Measurements from ENCODE around the gene GRIN2B. TPM values are rescaled to one million over a fixed set of nuclear protein-coding genes. Genes with fewer than 3 reads are reported as not detected.

Gene GRIN2B
- total RNA-seq, 1 donor from 2014 or later = under 0.01 TPM

GRCh38 chr12:13942826-13943225 is 38.6 kb downstream of the GRIN2B start:
- Histone ChIP-seq H3K27ac (ENCODE audit: low read depth, low read length) (no peak overlapping the region), H3K9ac (ENCODE audit: low read depth in 1 of 3, low read length in 3 of 3) (no peak overlapping the region), H3K36me3 (ENCODE audit: control insufficient read depth in 3 of 3, insufficient read depth in 3 of 3, low read length in 3 of 3) (no peaks in the 10 kb centered on the region), H3K27me3 (ENCODE audit: control insufficient read depth in 3 of 3, insufficient read depth in 3 of 3, low read length in 3 of 3) (no peaks in the 10 kb centered on the region), H3K4me1 (ENCODE audit: control insufficient read depth in 3 of 3, insufficient read depth in 3 of 3, low read length in 3 of 3) (no peaks in the 10 kb centered on the region), H3K9me3 (ENCODE audit: control insufficient read depth in 3 of 3, low read length in 3 of 3) (no peaks in the 10 kb centered on the region), H3K4me3 (ENCODE audit: low read length in 3 of 3) (no peak overlapping the region)

- Histone ChIP-seq H3K27me3 (ENCODE audit: control insufficient read depth in 3 of 3, insufficient read depth in 3 of 3, low read length in 3 of 3) (no peaks in the 10 kb centered on the region), H3K4me3 (ENCODE audit: low read length in 3 of 3) (no peak overlapping the region), H3K36me3 (ENCODE audit: control insufficient read depth in 3 of 3, insufficient read depth in 3 of 3, low read length in 3 of 3) (no peaks in the 10 kb centered on the region), H3K9me3 (ENCODE audit: control insufficient read depth in 3 of 3, low read length in 3 of 3) (no peaks in the 10 kb centered on the region), H3K27ac (ENCODE audit: low read depth, low read length) (no peak overlapping the region), H3K9ac (ENCODE audit: low read depth in 1 of 3, low read length in 3 of 3) (no peak overlapping the region), H3K4me1 (ENCODE audit: control insufficient read depth in 3 of 3, insufficient read depth in 3 of 3, low read length in 3 of 3) (no peaks in the 10 kb centered on the region)
Observed at GRCh38 chr12:13941258-13942249, 39.8 kb downstream of the GRIN2B start.

GRCh38 chr12:13940335-13940865 is 41.0 kb downstream of the GRIN2B start:
- Histone ChIP-seq H3K4me1 (ENCODE audit: control insufficient read depth in 3 of 3, insufficient read depth in 3 of 3, low read length in 3 of 3) (no peaks in the 10 kb centered on the region), H3K27ac (ENCODE audit: low read depth, low read length) (no peak overlapping the region), H3K9me3 (ENCODE audit: control insufficient read depth in 3 of 3, low read length in 3 of 3) (peaks cover 0 to 2% (median 0%) of the 10 kb centered on the region in 3 donors), H3K27me3 (ENCODE audit: control insufficient read depth in 3 of 3, insufficient read depth in 3 of 3, low read length in 3 of 3) (no peaks in the 10 kb centered on the region), H3K36me3 (ENCODE audit: control insufficient read depth in 3 of 3, insufficient read depth in 3 of 3, low read length in 3 of 3) (no peaks in the 10 kb centered on the region), H3K9ac (ENCODE audit: low read depth in 1 of 3, low read length in 3 of 3) (no peak overlapping the region), H3K4me3 (ENCODE audit: low read length in 3 of 3) (no peak overlapping the region)

GRCh38 chr12:13937735-13938134 is 43.7 kb downstream of the GRIN2B start:
- no peak overlapping the region for H3K27ac ChIP-seq (ENCODE audit: low read depth, low read length)
- H3K4me3 ChIP-seq (ENCODE audit: low read length in 3 of 3) = no peak overlapping the region
- H3K27me3 ChIP-seq (ENCODE audit: control insufficient read depth in 3 of 3, insufficient read depth in 3 of 3, low read length in 3 of 3) = no peaks in the 10 kb centered on the region
- no peaks in the 10 kb centered on the region for H3K36me3 ChIP-seq (ENCODE audit: control insufficient read depth in 3 of 3, insufficient read depth in 3 of 3, low read length in 3 of 3)
- peaks cover 0 to 2% (median 0%) of the 10 kb centered on the region in 3 donors for H3K9me3 ChIP-seq (ENCODE audit: control insufficient read depth in 3 of 3, low read length in 3 of 3)
- no peak overlapping the region for H3K9ac ChIP-seq (ENCODE audit: low read depth in 1 of 3, low read length in 3 of 3)
- no peaks in the 10 kb centered on the region for H3K4me1 ChIP-seq (ENCODE audit: control insufficient read depth in 3 of 3, insufficient read depth in 3 of 3, low read length in 3 of 3)

GRCh38 chr12:13935169-13935568 is 46.2 kb downstream of the GRIN2B start:
- H3K9ac ChIP-seq (ENCODE audit: low read depth in 1 of 3, low read length in 3 of 3) = no peak overlapping the region

More at GRCh38 chr12:13935169-13935568, 46.2 kb downstream of the GRIN2B start:
- H3K36me3 ChIP-seq (ENCODE audit: control insufficient read depth in 3 of 3, insufficient read depth in 3 of 3, low read length in 3 of 3) = no peaks in the 10 kb centered on the region
- H3K27me3 ChIP-seq (ENCODE audit: control insufficient read depth in 3 of 3, insufficient read depth in 3 of 3, low read length in 3 of 3) = no peaks in the 10 kb centered on the region
- no peak overlapping the region for H3K27ac ChIP-seq (ENCODE audit: low read depth, low read length)
- no peaks in the 10 kb centered on the region for H3K4me1 ChIP-seq (ENCODE audit: control insufficient read depth in 3 of 3, insufficient read depth in 3 of 3, low read length in 3 of 3)
- H3K4me3 ChIP-seq (ENCODE audit: low read length in 3 of 3) = no peak overlapping the region
- peaks cover 0 to 2% (median 0%) of the 10 kb centered on the region in 3 donors for H3K9me3 ChIP-seq (ENCODE audit: control insufficient read depth in 3 of 3, low read length in 3 of 3)

All from skeletal muscle tissue (tissue), 4 donors.